ENCODE measurements around the gene GATA3. TPM values are rescaled to one million over a fixed set of nuclear protein-coding genes. Genes with fewer than 3 reads are reported as not detected.

GATA3 gene
- total RNA-seq, 1 experiment from 2014 or later: 3.1 TPM

- H3K27me3 ChIP-seq (replicated peaks; ENCODE audit: insufficient read depth, low read depth, low read length, poor library complexity): peaks cover 100% of the 10 kb centered on the region
- CTCF ChIA-PET: no interaction called here
Measured at GRCh38 chr10:8045726-8046494, 8.6 kb upstream of the GATA3 start.

DNA sequence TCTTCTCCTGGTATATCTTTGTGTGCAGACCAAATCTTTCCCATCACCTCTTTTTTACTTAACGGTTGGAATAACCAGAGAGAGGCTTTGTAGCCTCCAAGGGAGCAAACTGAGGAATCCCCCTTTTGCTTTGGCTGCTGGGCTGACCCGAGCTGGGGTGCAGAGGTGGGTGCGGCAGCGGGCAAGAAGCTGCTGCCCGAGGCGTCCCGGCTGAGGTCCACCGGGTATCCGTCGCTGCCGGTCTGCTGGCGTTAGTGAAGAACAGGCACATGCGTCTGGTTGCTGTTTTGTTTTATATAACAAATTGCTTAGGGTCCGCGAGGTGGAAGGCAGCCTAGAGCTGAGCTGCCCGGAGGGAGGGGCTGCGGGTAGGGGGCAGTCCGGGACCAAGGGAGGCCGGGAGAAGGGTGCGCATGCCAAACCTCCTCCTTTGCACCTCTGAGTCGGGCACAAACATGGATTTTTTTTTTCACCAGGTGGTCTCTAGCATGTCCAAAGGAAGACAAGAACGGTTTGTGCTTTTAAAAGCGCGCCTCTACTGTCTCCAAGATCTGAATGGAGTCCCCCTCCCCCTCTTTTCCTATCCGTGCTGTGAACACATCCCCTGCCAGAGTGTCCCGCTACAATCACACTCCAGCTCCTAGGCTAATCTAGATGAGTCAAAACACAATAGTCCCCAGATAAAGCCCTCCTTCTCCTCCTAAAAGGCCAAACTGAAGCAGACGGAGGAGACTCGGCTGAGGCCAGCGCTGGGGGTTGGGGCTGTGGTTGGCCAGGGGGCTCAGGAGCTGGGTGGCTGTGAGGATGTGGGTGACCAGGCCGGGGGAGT is 6.8 kb upstream of the GATA3 start:
- Histone ChIP-seq H3K9me3 (ENCODE audit: low read depth, low read length, poor library complexity, severe bottlenecking) (no peaks in the 10 kb centered on the region), H3K4me1 (ENCODE audit: insufficient read depth, low read length, poor library complexity, severe bottlenecking) (peaks cover 13% of the 10 kb centered on the region), H3K27me3 (replicated peaks; ENCODE audit: insufficient read depth, low read depth, low read length, poor library complexity) (peaks cover 99% of the 10 kb centered on the region), H3K36me3 (ENCODE audit: insufficient read depth, low read length, poor library complexity, severe bottlenecking) (no peaks in the 10 kb centered on the region), H3K27ac (ENCODE audit: low read depth, low read length, poor library complexity, severe bottlenecking) (no peak overlapping the region), H3K4me3 (ENCODE audit: low read depth, low read length, poor library complexity, severe bottlenecking) (no peak overlapping the region)
- no peak for DNase-seq (ENCODE audit: low spot score)
- ChIA-PET CTCF (no interaction called here), POLR2A (ENCODE audit: low non-redundant PET) (no interaction called here)
- intact Hi-C loops (cut with micrococcal nuclease; ENCODE audit: unreplicated experiment): no loop called here
- TF ChIP-seq EZH2 (IDR thresholded peaks at IDR 0.05; ENCODE audit: borderline replicate concordance, low read depth, low read length, poor library complexity, severe bottlenecking): peak; percentile 63
- no peak for TF ChIP-seq CTCF (conservative IDR thresholded peaks at IDR 0.05; ENCODE audit: low read depth, low read length)
- BruUV-seq (replicated peaks): no TSS peak

More at GRCh38 chr10:8045726-8046494, 8.6 kb upstream of the GATA3 start:
- Histone ChIP-seq H3K36me3 (ENCODE audit: insufficient read depth, low read length, poor library complexity, severe bottlenecking) (no peaks in the 10 kb centered on the region), H3K4me3 (ENCODE audit: low read depth, low read length, poor library complexity, severe bottlenecking) (no peak overlapping the region), H3K4me1 (ENCODE audit: insufficient read depth, low read length, poor library complexity, severe bottlenecking) (peaks cover 13% of the 10 kb centered on the region), H3K27ac (ENCODE audit: low read depth, low read length, poor library complexity, severe bottlenecking) (no peak overlapping the region), H3K9me3 (ENCODE audit: low read depth, low read length, poor library complexity, severe bottlenecking) (no peaks in the 10 kb centered on the region)
- no peak for DNase-seq (ENCODE audit: low spot score)
- intact Hi-C loops (cut with micrococcal nuclease; ENCODE audit: unreplicated experiment): no loop called here
- POLR2A ChIA-PET (ENCODE audit: low non-redundant PET): no interaction called here
- BruUV-seq (replicated peaks): no TSS peak
- TF ChIP-seq EZH2 (IDR thresholded peaks at IDR 0.05; ENCODE audit: borderline replicate concordance, low read depth, low read length, poor library complexity, severe bottlenecking) (peak; percentile 10), CTCF (conservative IDR thresholded peaks at IDR 0.05; ENCODE audit: low read depth, low read length) (no peak)

DNA sequence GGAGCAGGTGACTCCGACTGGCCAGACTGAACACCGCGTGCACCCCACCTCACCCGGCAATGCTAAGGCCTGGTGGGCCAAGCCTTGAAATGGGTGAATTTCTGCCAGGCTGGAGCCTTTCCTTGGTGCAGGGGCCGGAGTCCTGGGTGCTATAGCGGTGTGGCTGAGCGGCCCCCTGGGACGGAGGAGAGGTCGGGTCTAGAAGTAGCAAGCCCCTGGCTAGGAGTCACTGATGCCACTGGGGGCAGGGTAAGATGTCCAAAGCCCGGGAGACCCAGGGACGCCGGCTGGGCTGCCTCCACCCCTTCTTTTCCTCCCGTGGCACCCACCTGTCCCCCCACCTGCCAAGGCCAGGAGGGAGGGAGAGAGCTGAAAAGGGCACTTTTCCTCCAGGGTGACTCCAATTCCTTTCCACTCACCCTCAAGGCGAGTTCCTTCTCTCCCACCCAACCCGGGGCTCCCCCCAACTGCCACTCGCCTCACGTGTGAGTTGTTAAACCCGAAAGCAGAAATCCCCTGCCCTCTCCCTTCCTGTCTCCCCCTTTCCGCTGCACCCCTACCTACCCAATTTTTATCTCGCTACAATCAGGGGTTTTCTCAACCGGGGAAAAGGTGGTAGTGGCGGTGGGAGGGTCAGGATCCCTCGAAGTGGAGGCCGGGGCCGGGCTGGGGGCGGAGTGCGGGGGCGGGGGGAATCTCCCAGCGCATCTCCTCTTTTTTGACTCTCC is 6.0 kb upstream of the GATA3 start:
- no peak overlapping the region for H3K4me3 ChIP-seq (ENCODE audit: low read depth, low read length, poor library complexity, severe bottlenecking)
- H3K9me3 ChIP-seq (ENCODE audit: low read depth, low read length, poor library complexity, severe bottlenecking): no peaks in the 10 kb centered on the region
- H3K36me3 ChIP-seq (ENCODE audit: insufficient read depth, low read length, poor library complexity, severe bottlenecking): no peaks in the 10 kb centered on the region
- intact Hi-C loops (cut with micrococcal nuclease; ENCODE audit: unreplicated experiment): no loop called here
- peaks cover 96% of the 10 kb centered on the region for H3K27me3 ChIP-seq (replicated peaks; ENCODE audit: insufficient read depth, low read depth, low read length, poor library complexity)
- CTCF ChIA-PET: interaction anchor here (0.5 kb wide), 2 partner anchors 11 to 164 kb away, joined by 6 to 11 read pairs; no protein-coding TSS in a partner anchor
- DNase-seq (ENCODE audit: low spot score): no peak
- H3K27ac ChIP-seq (ENCODE audit: low read depth, low read length, poor library complexity, severe bottlenecking): no peak overlapping the region
- POLR2A ChIA-PET (ENCODE audit: low non-redundant PET): no interaction called here
- H3K4me1 ChIP-seq (ENCODE audit: insufficient read depth, low read length, poor library complexity, severe bottlenecking): peaks cover 18% of the 10 kb centered on the region
- no TSS peak for BruUV-seq (replicated peaks)
- TF ChIP-seq EZH2 (IDR thresholded peaks at IDR 0.05; ENCODE audit: borderline replicate concordance, low read depth, low read length, poor library complexity, severe bottlenecking) (no peak), CTCF (conservative IDR thresholded peaks at IDR 0.05; ENCODE audit: low read depth, low read length) (no peak)
